ENCODE results near the gene DDX39B.

The DDX39B gene

GRCh38 chr6:31532644-31533454, 9.0 kb downstream of the DDX39B start:
- no peak for DNase-seq (ENCODE audit: extremely low spot score)
- ChIA-PET POLR2A (interaction anchor here (0.6 to 2.1 kb wide), 2 partner anchors 9 to 62 kb away, joined by 3 to 7 read pairs; partner anchors contain the start of gene DDX39B), CTCF (interaction anchor here (2.2 kb wide), 1 partner anchor 8 kb away, joined by 7 read pairs; the partner anchor contains the start of gene DDX39B)
- TF ChIP-seq CTCF (IDR thresholded peaks at IDR 0.05; ENCODE audit: control extremely low read depth, extremely low read depth, low read depth, missing control alignments), result no peak

- no peak for DNase-seq (ENCODE audit: extremely low spot score)
- ChIA-PET POLR2A (interaction anchor here (0.6 to 2.1 kb wide), 5 partner anchors 9 to 606 kb away, joined by 3 to 9 read pairs (median 6); partner anchors contain the start of genes DDX39B and NFKBIL1), CTCF (interaction anchor here (0.9 to 2.2 kb wide), 4 partner anchors 9 to 67 kb away, joined by 3 to 7 read pairs (median 4); partner anchors contain the start of gene DDX39B)
- no peak for TF ChIP-seq CTCF (IDR thresholded peaks at IDR 0.05; ENCODE audit: control extremely low read depth, extremely low read depth, low read depth, missing control alignments)
These were observed 9.8 kb downstream of the DDX39B start for GRCh38 chr6:31531771-31532643.

DNA sequence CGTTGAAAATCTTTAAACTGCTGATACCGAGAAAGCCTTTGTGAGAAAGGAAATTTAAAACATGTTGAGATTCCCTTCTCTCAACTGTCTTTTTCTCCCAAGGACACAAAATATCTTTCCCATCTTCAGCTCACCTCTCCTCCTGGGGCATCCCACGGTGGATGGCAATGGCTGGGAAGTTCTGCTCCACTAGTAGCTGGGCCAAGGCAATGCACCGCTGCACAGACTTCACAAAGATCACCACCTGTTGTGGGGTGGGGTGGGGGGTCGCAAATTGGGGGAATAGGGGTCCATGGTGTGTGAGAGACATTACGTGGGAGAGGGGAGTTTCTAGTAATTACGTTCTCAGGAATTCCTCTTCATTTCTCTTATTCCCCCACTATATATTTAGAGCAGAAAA, 10.6 kb downstream of the DDX39B start:
- DNase-seq (ENCODE audit: extremely low spot score), result no peak
- ChIA-PET CTCF (interaction anchor here (0.9 to 2.2 kb wide), 4 partner anchors 10 to 67 kb away, joined by 3 to 7 read pairs (median 4); partner anchors contain the start of gene DDX39B), POLR2A (interaction anchor here (0.6 to 2.1 kb wide), 3 partner anchors 10 to 299 kb away, joined by 5 to 7 read pairs (median 6); partner anchors contain the start of genes DDX39B and NFKBIL1)
- TF ChIP-seq CTCF (IDR thresholded peaks at IDR 0.05; ENCODE audit: control extremely low read depth, extremely low read depth, low read depth, missing control alignments), result no peak

DNA sequence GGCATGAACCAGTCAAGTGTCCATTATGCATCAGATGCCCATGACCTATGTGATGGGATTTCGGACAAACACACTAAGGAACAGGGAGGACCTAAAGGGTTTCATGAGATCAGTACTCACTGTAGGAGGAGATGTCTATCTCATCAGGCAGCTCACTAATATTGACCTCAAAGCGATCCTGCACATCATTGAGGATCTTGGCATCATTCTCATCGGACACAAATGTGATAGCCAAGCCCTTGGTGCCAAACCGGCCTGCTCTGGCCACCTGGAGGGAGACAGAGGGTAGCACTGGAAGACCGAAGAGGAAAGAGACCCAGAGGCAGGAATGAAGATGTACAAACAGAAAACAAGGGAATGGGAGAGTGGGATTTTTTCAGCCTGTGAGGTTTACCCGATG, 11.1 kb downstream of the DDX39B start:
- no peak for TF ChIP-seq CTCF (IDR thresholded peaks at IDR 0.05; ENCODE audit: control extremely low read depth, extremely low read depth, low read depth, missing control alignments)
- ChIA-PET CTCF (interaction anchor here (1.4 kb wide), 1 partner anchor 68 kb away, joined by 3 read pairs; no protein-coding TSS in a partner anchor), POLR2A (interaction anchor here (2.1 kb wide), 1 partner anchor 11 kb away, joined by 7 read pairs; the partner anchor contains the start of gene DDX39B)
- no peak for DNase-seq (ENCODE audit: extremely low spot score)

GRCh38 chr6:31529329-31530150, 12.3 kb downstream of the DDX39B start:
- CTCF ChIA-PET, result interaction anchor here (2.2 kb wide), 1 partner anchor 11 kb away, joined by 9 read pairs; the partner anchor contains the start of gene DDX39B
- DNase-seq (ENCODE audit: extremely low spot score), result no peak
- POLR2A ChIA-PET, result interaction anchor here (0.5 to 3.4 kb wide), 5 partner anchors 10 to 1726 kb away, joined by 3 to 14 read pairs (median 4); partner anchors contain the start of gene DDX39B
- no peak for TF ChIP-seq CTCF (IDR thresholded peaks at IDR 0.05; ENCODE audit: control extremely low read depth, extremely low read depth, low read depth, missing control alignments)
